HUES64 (cell line): Measurements from ENCODE around the gene POU6F2.

ENCODE experiments used
- H3K27ac ChIP-seq: 2 replicates; pipeline ENCODE4 v1.7.0; 2013; ENCODE audit warnings: low read depth, low read length, inconsistent platforms
- H3K27me3 ChIP-seq: 2 replicates; pipeline ENCODE4 v1.6.1; 2013; ENCODE audit warnings: mild to moderate bottlenecking, low read length; ENCODE audit not compliant: insufficient read depth
- H3K36me3 ChIP-seq: 2 replicates; pipeline ENCODE4 v1.6.1; 2013; ENCODE audit warnings: mild to moderate bottlenecking, low read length; ENCODE audit not compliant: insufficient read depth
- H3K4me1 ChIP-seq: 2 replicates; pipeline ENCODE4 v1.6.1; 2013; ENCODE audit warnings: mild to moderate bottlenecking, low read length, moderate library complexity; ENCODE audit not compliant: insufficient read depth
- H3K4me3 ChIP-seq: 2 replicates; pipeline ENCODE4 v1.5.1; 2013; ENCODE audit warnings: mild to moderate bottlenecking, low read length, moderate library complexity
- H3K9ac ChIP-seq: 2 replicates; pipeline ENCODE4 v1.6.1; 2013; ENCODE audit warnings: mild to moderate bottlenecking, low read depth, low read length
- H3K9me3 ChIP-seq: 2 replicates; pipeline ENCODE4 v1.6.1; 2013; ENCODE audit warnings: low read depth, low read length; ENCODE audit not compliant: insufficient read depth
- WGBS: fragments of 150-250, 120-280 bp; methylation state at CpG from one replicate; pipeline ENCODE4 v1.1.7; 2013; ENCODE audit warnings: missing lambda C conversion rate; 5-methylcytosine and 5-hydroxymethylcytosine counted together

Gene POU6F2

GRCh38 chr7:39280337-39280736 lies 302.6 kb downstream of the POU6F2 start:
- no CpG with 5 or more reads among the region's 1 CpG for WGBS
- no peaks in the 10 kb centered on the region for H3K9me3 ChIP-seq
- no peak overlapping the region for H3K4me3 ChIP-seq
- peaks cover 7% of the 10 kb centered on the region; the same call in 1 of the 2 replicates for H3K4me1 ChIP-seq
- no peak overlapping the region for H3K27ac ChIP-seq
- H3K27me3 ChIP-seq, result no peaks in the 10 kb centered on the region
- no peak overlapping the region for H3K9ac ChIP-seq
- H3K36me3 ChIP-seq, result no peaks in the 10 kb centered on the region

- Histone ChIP-seq H3K27me3 (no peaks in the 10 kb centered on the region), H3K4me3 (no peak overlapping the region), H3K4me1 (peaks cover 7% of the 10 kb centered on the region; the same call in 1 of the 2 replicates), H3K36me3 (no peaks in the 10 kb centered on the region), H3K27ac (no peak overlapping the region), H3K9ac (no peak overlapping the region), H3K9me3 (no peaks in the 10 kb centered on the region)
- WGBS, result 47% methylated on average over 2 of the region's 2 CpGs
Observed at GRCh38 chr7:39285256-39285655, 307.5 kb downstream of the POU6F2 start.

- Histone ChIP-seq H3K27me3 (no peaks in the 10 kb centered on the region), H3K9ac (no peak overlapping the region), H3K9me3 (no peaks in the 10 kb centered on the region), H3K4me3 (no peak overlapping the region), H3K4me1 (peaks cover 7% of the 10 kb centered on the region; the same call in 1 of the 2 replicates), H3K36me3 (no peaks in the 10 kb centered on the region), H3K27ac (no peak overlapping the region)
- 95% methylated on average over 3 of the region's 3 CpGs for WGBS
Observed at GRCh38 chr7:39288303-39288702, 310.6 kb downstream of the POU6F2 start.

- H3K27me3 ChIP-seq, result no peaks in the 10 kb centered on the region
- 88% methylated on average over 10 of the region's 10 CpGs for WGBS
Observed at GRCh38 chr7:39291628-39292410, 314.1 kb downstream of the POU6F2 start.

GRCh38 chr7:39293056-39293823 lies 315.5 kb downstream of the POU6F2 start:
- H3K4me1 ChIP-seq, result no peaks in the 10 kb centered on the region
- H3K9ac ChIP-seq, result no peak overlapping the region
- H3K27me3 ChIP-seq, result no peaks in the 10 kb centered on the region
- H3K9me3 ChIP-seq, result no peaks in the 10 kb centered on the region
- no peaks in the 10 kb centered on the region for H3K36me3 ChIP-seq
- H3K27ac ChIP-seq, result no peak overlapping the region
- H3K4me3 ChIP-seq, result no peak overlapping the region
- 94% methylated on average over 26 of the region's 26 CpGs for WGBS

More at GRCh38 chr7:39291628-39292410, 314.1 kb downstream of the POU6F2 start:
- no peak overlapping the region for H3K9ac ChIP-seq
- H3K9me3 ChIP-seq, result no peaks in the 10 kb centered on the region
- no peak overlapping the region for H3K4me3 ChIP-seq
- H3K27ac ChIP-seq, result no peak overlapping the region
- H3K4me1 ChIP-seq, result no peaks in the 10 kb centered on the region
- H3K36me3 ChIP-seq, result no peaks in the 10 kb centered on the region

- Histone ChIP-seq H3K4me1 (no peaks in the 10 kb centered on the region), H3K36me3 (no peaks in the 10 kb centered on the region), H3K9ac (no peak overlapping the region), H3K27ac (no peak overlapping the region), H3K27me3 (no peaks in the 10 kb centered on the region), H3K9me3 (no peaks in the 10 kb centered on the region), H3K4me3 (no peak overlapping the region)
- no CpG with 5 or more reads among the region's 4 CpGs for WGBS
Observed at GRCh38 chr7:39294022-39294421, 316.3 kb downstream of the POU6F2 start.

GRCh38 chr7:39295796-39296195 lies 318.1 kb downstream of the POU6F2 start:
- H3K4me3 ChIP-seq, result no peak overlapping the region
- H3K9me3 ChIP-seq, result no peaks in the 10 kb centered on the region
- no peaks in the 10 kb centered on the region for H3K4me1 ChIP-seq
- no peaks in the 10 kb centered on the region for H3K36me3 ChIP-seq
- no peak overlapping the region for H3K9ac ChIP-seq
- no peaks in the 10 kb centered on the region for H3K27me3 ChIP-seq
- H3K27ac ChIP-seq, result no peak overlapping the region

- no peak overlapping the region for H3K4me3 ChIP-seq
- WGBS, result 71% methylated on average over 6 of the region's 6 CpGs
- no peaks in the 10 kb centered on the region for H3K9me3 ChIP-seq
- no peaks in the 10 kb centered on the region for H3K27me3 ChIP-seq
- H3K9ac ChIP-seq, result no peak overlapping the region
- no peaks in the 10 kb centered on the region for H3K36me3 ChIP-seq
- no peak overlapping the region for H3K27ac ChIP-seq
- H3K4me1 ChIP-seq, result no peaks in the 10 kb centered on the region
Observed at GRCh38 chr7:39299695-39300094, 322.0 kb downstream of the POU6F2 start.

GRCh38 chr7:39300276-39300675 lies 322.6 kb downstream of the POU6F2 start:
- no peak overlapping the region for H3K27ac ChIP-seq
- H3K4me1 ChIP-seq, result no peaks in the 10 kb centered on the region
- no peak overlapping the region for H3K9ac ChIP-seq
- WGBS, result 78% methylated on average over 8 of the region's 8 CpGs
- H3K36me3 ChIP-seq, result no peaks in the 10 kb centered on the region
- no peaks in the 10 kb centered on the region for H3K9me3 ChIP-seq
- no peaks in the 10 kb centered on the region for H3K27me3 ChIP-seq
- no peak overlapping the region for H3K4me3 ChIP-seq

GRCh38 chr7:39301543-39301942 lies 323.8 kb downstream of the POU6F2 start:
- Histone ChIP-seq H3K9ac (no peak overlapping the region), H3K9me3 (no peaks in the 10 kb centered on the region), H3K27me3 (no peaks in the 10 kb centered on the region), H3K27ac (no peak overlapping the region), H3K36me3 (no peaks in the 10 kb centered on the region), H3K4me1 (no peaks in the 10 kb centered on the region), H3K4me3 (no peak overlapping the region)

- Histone ChIP-seq H3K9ac (no peak overlapping the region), H3K27me3 (no peaks in the 10 kb centered on the region), H3K36me3 (no peaks in the 10 kb centered on the region), H3K4me3 (no peak overlapping the region), H3K27ac (no peak overlapping the region), H3K4me1 (no peaks in the 10 kb centered on the region), H3K9me3 (no peaks in the 10 kb centered on the region)
- WGBS, result 90% methylated on average over 6 of the region's 6 CpGs
Observed at GRCh38 chr7:39304178-39304577, 326.5 kb downstream of the POU6F2 start.
